Thyroid gland (tissue), 4 donors: ENCODE data around the gene METTL18. TPM values are rescaled to one million over a fixed set of nuclear protein-coding genes. Genes with fewer than 3 reads are reported as not detected.
A peak's percentile ranks its signal among the peaks of the same experiment; 100 is the strongest.

Experiments
- DNase-seq, 2 donors: peaks; one replicate each; pipeline ENCODE4 v3.0.0-alpha.2; 2019
- H3K27ac ChIP-seq, 3 donors: fragments of 200-600 bp; sonication (generic); 1 replicate in 2 of 3; 2 replicates in 1 of 3; pipeline ENCODE4 v1.5.1; 2016 to 2019; ENCODE audit warnings: mild to moderate bottlenecking in 1 of 3, moderate library complexity in 1 of 3
- H3K27me3 ChIP-seq: fragments of 200-600 bp; sonication (generic); one replicate; pipeline ENCODE4 v1.5.1; 2019
- H3K36me3 ChIP-seq, 2 donors: fragments of 200-600 bp; sonication (generic); one replicate each; pipeline ENCODE4 v1.5.1; 2016 to 2019
- H3K4me1 ChIP-seq, 2 donors: fragments of 200-600 bp; sonication (generic); one replicate each; pipeline ENCODE4 v1.5.1; 2017 to 2019
- H3K4me3 ChIP-seq, 3 donors: fragments of 200-600 bp; sonication (generic); replicated peaks in 1 of 3; 1 replicate in 2 of 3; 2 replicates in 1 of 3; pipeline ENCODE4 v1.5.1; 2016; ENCODE audit warnings: mild to moderate bottlenecking in 1 of 3
- H3K9me3 ChIP-seq: fragments of 200-600 bp; sonication (generic); one replicate; pipeline ENCODE4 v1.5.1; 2017
- POLR2A ChIP-seq, 2 donors: fragments of 450-650 bp; IDR thresholded peaks; one replicate each; pipeline ENCODE4 v1.6.1; 2017; ENCODE audit warnings: antibody characterized with exemption in 2 of 2, mild to moderate bottlenecking in 2 of 2, moderate library complexity in 1 of 2
- WGBS, 2 donors: methylation state at CpG; one replicate each; pipeline ENCODE4 v1.1.5; 2017; 5-methylcytosine and 5-hydroxymethylcytosine counted together
- intact Hi-C: fragments of 100-400 bp; cut with DNase I; formaldehyde crosslinking; loops from one replicate; pipeline ENCODE4 v1.15.1; 2023
- total RNA-seq, 4 donors: library from RNA; depleted of rRNA; stranded (reverse); fragments of >200 nt; gene quantifications; one replicate each; pipeline ENCODE4 v1.2.3, GENCODE V29; 2016
- TF ChIP-seq, protein P1 (sequence below), 6 experiments: fragments of 200-600 bp in 3 of 6; fragments of 450-650 bp in 3 of 6; sonication (generic) in 3 of 6; IDR thresholded peaks; one replicate each; pipeline ENCODE4 v1.5.1; 2016 to 2019; ENCODE audit warnings: antibody characterized with exemption in 6 of 6, mild to moderate bottlenecking in 2 of 6, inconsistent platforms in 1 of 6, moderate library complexity in 1 of 6

The METTL18 gene
- total RNA-seq, 4 donors from 2014 or later: 9.6 to 13.6 (median 11.4) TPM

DNA sequence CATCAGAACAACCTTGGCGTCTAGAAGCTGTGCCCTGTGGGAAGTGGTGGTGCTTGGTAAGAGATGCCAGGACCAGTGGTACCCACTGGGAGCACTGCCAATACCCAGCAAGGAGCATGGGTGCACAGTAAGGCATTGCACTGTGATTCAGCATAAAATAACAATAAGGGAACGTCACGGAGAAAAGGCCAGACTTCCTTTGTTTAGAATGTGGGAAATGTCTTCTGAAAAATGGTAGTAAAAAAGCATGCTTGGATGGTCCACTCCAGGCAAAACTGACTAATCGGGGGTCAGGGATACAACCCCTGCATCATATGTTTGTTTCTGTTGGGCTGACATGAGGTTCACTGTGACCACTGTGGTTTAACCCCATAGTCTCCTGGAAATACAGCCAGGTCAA is 14.7 kb downstream of the METTL18 start:
- no peak for TF ChIP-seq POLR2A (IDR thresholded peaks at IDR 0.05)
- TF ChIP-seq, protein P1, sequence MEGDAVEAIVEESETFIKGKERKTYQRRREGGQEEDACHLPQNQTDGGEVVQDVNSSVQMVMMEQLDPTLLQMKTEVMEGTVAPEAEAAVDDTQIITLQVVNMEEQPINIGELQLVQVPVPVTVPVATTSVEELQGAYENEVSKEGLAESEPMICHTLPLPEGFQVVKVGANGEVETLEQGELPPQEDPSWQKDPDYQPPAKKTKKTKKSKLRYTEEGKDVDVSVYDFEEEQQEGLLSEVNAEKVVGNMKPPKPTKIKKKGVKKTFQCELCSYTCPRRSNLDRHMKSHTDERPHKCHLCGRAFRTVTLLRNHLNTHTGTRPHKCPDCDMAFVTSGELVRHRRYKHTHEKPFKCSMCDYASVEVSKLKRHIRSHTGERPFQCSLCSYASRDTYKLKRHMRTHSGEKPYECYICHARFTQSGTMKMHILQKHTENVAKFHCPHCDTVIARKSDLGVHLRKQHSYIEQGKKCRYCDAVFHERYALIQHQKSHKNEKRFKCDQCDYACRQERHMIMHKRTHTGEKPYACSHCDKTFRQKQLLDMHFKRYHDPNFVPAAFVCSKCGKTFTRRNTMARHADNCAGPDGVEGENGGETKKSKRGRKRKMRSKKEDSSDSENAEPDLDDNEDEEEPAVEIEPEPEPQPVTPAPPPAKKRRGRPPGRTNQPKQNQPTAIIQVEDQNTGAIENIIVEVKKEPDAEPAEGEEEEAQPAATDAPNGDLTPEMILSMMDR (IDR thresholded peaks at IDR 0.05): no peak
- H3K4me3 ChIP-seq: no peak overlapping the region
- DNase-seq: no peak
- H3K27ac ChIP-seq: no peak overlapping the region
- H3K36me3 ChIP-seq: no peaks in the 10 kb centered on the region
- no peaks in the 10 kb centered on the region for H3K27me3 ChIP-seq
- 40 to 54% methylated on average over 4 of the region's 4 CpGs for WGBS, 2 donors
- intact Hi-C loops: no loop called here
- peaks cover 0 to 9% of the 10 kb centered on the region in 2 donors for H3K4me1 ChIP-seq
- no peaks in the 10 kb centered on the region for H3K9me3 ChIP-seq

DNA sequence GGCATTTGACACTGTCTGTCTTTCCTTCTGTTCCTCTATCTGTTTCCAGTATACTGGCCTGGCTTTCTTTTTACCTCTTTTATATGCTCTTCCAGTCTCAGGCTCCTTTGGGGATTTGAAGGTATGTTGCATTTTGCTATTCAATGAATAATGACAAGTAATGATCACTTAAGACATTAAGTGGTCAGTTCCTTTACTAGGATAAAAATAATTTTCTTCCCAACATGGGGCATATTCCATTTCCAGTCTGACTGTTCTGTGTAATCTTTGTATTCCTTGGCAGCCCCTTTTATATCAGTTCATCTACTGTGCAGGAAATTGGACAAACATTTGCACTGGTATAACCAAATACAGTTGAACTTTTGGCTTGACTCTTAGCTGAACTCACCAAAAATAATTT is 15.6 kb downstream of the METTL18 start:
- intact Hi-C loops: no loop called here
- Histone ChIP-seq H3K27me3 (no peaks in the 10 kb centered on the region), H3K4me1 (peaks cover 0 to 9% of the 10 kb centered on the region in 2 donors), H3K4me3 (no peak overlapping the region), H3K9me3 (no peaks in the 10 kb centered on the region), H3K27ac (no peak overlapping the region), H3K36me3 (no peaks in the 10 kb centered on the region)
- DNase-seq: no peak
- TF ChIP-seq POLR2A (IDR thresholded peaks at IDR 0.05): no peak
- TF ChIP-seq, protein P1 (IDR thresholded peaks at IDR 0.05): no peak

DNA sequence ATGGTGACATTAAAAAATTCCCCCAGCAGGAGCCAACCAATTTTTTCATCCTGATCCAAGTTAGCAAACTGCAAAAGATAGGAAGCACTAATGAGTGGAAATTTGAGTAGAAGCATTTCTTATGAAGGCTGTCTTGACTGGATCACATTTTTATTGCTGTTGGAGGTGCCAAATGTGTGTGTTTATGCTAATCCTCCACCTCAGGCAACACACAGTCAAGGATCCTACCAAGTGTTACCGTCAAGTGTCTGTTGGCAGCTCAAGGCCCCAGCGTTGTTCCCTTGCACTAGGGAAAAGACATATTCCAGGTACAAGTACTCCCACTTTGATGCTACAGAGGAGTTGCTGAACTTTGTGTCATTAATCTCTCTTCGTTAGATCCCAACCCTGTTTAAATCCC is 18.3 kb downstream of the METTL18 start:
- H3K4me1 ChIP-seq: peaks cover 0 to 9% of the 10 kb centered on the region in 2 donors
- no peak for DNase-seq
- H3K4me3 ChIP-seq: no peak overlapping the region
- no peak overlapping the region for H3K27ac ChIP-seq
- TF ChIP-seq, protein P1 (IDR thresholded peaks at IDR 0.05): no peak
- TF ChIP-seq POLR2A (IDR thresholded peaks at IDR 0.05): no peak
- WGBS, 2 donors: 58 to 62% methylated on average over 3 of the region's 3 CpGs
- no peaks in the 10 kb centered on the region for H3K36me3 ChIP-seq
- no peaks in the 10 kb centered on the region for H3K27me3 ChIP-seq
- intact Hi-C loops: no loop called here
- no peaks in the 10 kb centered on the region for H3K9me3 ChIP-seq

DNA sequence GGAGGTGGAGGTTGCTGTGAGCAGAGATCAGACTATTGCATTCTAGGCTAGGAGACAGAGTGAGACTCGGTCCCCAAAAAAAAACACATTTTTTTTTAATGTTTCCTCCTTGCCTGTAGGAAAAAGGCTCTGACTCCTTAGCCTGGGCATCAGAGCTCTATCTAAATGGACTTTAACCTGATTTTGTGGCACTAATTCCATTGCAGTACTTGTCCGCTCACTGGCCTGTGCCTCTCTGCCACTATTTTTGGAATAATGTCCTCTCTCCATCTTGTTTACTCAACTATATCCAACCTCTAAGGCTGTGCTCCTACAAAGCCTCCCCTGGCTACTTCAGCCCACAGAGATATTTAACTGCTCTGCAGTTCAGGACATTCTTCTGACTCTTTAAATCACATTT is 26.5 kb downstream of the METTL18 start:
- H3K36me3 ChIP-seq: no peaks in the 10 kb centered on the region
- H3K9me3 ChIP-seq: no peaks in the 10 kb centered on the region
- H3K4me1 ChIP-seq: peaks cover 0 to 3% of the 10 kb centered on the region in 2 donors
- intact Hi-C loops: no loop called here
- peak; percentile 41 to 42 for DNase-seq
- 61 to 63% methylated on average over 2 of the region's 2 CpGs for WGBS, 2 donors
- no peaks in the 10 kb centered on the region for H3K27me3 ChIP-seq
- H3K27ac ChIP-seq: peak overlapping the region in 1 of 3 donors; percentile 38
- H3K4me3 ChIP-seq: no peak overlapping the region
- no peak for TF ChIP-seq POLR2A (IDR thresholded peaks at IDR 0.05)
- TF ChIP-seq, protein P1 (IDR thresholded peaks at IDR 0.05): no peak

DNA sequence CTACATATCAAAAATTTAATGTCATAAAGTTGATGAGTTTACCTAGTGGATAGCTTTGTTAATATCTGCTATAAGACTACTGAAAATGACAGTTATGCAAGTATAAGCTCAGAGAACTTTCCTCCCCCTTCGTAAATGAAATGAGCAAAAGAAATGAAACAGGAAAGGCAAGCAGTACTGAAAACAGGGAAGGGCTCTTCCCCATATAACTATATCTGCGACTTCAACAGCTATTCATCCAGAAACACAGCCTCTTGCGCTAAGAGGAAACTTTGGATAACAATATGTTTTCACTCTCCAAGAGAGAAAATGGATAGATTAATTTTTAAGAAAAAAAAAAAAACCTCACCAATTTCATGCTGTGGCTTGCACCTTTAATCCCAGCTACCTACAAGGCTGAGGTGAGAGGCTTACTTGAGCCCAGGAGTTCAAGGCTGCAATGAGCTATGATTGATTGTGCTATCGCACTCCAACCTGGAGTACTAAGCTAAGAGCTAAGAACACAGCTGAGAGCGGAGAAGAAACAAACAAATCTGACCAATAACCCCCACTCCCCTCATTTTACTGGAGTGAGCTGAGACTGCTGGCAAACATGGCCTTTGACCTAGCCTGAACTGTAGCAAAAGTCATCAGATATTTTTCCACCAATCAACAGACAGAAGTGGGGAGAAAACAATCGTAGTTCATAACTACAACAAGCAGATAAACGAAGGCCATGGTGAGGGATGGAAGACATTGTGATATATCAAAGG is 29.0 kb downstream of the METTL18 start:
- H3K9me3 ChIP-seq: no peaks in the 10 kb centered on the region
- H3K4me1 ChIP-seq: peaks cover 0 to 3% of the 10 kb centered on the region in 2 donors
- H3K4me3 ChIP-seq: no peak overlapping the region
- TF ChIP-seq, protein P1 (IDR thresholded peaks at IDR 0.05): no peak
- TF ChIP-seq POLR2A (IDR thresholded peaks at IDR 0.05): no peak
- DNase-seq: no peak
- WGBS, 2 donors: 67 to 70% methylated on average over 7 of the region's 7 CpGs
- intact Hi-C loops: no loop called here
- no peaks in the 10 kb centered on the region for H3K27me3 ChIP-seq
- no peaks in the 10 kb centered on the region for H3K36me3 ChIP-seq
- H3K27ac ChIP-seq: no peak overlapping the region
